Breast epithelium (tissue), 3 donors: Measurements from ENCODE around the gene REPS2.

Experiments used
- POLR2A ChIP-seq: fragments of 450-650 bp; IDR thresholded peaks from one replicate; pipeline ENCODE4 v1.6.1; 2016; ENCODE audit warnings: antibody characterized with exemption, mild to moderate bottlenecking, moderate library complexity
- POLR2AphosphoS5 ChIP-seq, 3 donors: sonication (generic); formaldehyde crosslinking; IDR thresholded peaks; one replicate each; pipeline ENCODE4 v1.6.1; 2017; ENCODE audit warnings: antibody characterized with exemption in 3 of 3
- TF ChIP-seq, protein P1 (sequence below), 3 donors: fragments of 450-650 bp; IDR thresholded peaks; one replicate each; pipeline ENCODE4 v1.5.1; 2016 to 2017; ENCODE audit warnings: antibody characterized with exemption in 3 of 3, mild to moderate bottlenecking in 3 of 3, moderate library complexity in 3 of 3

GRCh38 chrX:17075004-17075403 lies 128.5 kb downstream of the REPS2 start:
- TF ChIP-seq, protein P1, sequence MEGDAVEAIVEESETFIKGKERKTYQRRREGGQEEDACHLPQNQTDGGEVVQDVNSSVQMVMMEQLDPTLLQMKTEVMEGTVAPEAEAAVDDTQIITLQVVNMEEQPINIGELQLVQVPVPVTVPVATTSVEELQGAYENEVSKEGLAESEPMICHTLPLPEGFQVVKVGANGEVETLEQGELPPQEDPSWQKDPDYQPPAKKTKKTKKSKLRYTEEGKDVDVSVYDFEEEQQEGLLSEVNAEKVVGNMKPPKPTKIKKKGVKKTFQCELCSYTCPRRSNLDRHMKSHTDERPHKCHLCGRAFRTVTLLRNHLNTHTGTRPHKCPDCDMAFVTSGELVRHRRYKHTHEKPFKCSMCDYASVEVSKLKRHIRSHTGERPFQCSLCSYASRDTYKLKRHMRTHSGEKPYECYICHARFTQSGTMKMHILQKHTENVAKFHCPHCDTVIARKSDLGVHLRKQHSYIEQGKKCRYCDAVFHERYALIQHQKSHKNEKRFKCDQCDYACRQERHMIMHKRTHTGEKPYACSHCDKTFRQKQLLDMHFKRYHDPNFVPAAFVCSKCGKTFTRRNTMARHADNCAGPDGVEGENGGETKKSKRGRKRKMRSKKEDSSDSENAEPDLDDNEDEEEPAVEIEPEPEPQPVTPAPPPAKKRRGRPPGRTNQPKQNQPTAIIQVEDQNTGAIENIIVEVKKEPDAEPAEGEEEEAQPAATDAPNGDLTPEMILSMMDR (IDR thresholded peaks at IDR 0.05) = no peak
- TF ChIP-seq POLR2A (no peak), POLR2AphosphoS5 (IDR thresholded peaks at IDR 0.05) (no peak)
